ENCODE results near the gene ANKRD29.

The ANKRD29 gene

DNA sequence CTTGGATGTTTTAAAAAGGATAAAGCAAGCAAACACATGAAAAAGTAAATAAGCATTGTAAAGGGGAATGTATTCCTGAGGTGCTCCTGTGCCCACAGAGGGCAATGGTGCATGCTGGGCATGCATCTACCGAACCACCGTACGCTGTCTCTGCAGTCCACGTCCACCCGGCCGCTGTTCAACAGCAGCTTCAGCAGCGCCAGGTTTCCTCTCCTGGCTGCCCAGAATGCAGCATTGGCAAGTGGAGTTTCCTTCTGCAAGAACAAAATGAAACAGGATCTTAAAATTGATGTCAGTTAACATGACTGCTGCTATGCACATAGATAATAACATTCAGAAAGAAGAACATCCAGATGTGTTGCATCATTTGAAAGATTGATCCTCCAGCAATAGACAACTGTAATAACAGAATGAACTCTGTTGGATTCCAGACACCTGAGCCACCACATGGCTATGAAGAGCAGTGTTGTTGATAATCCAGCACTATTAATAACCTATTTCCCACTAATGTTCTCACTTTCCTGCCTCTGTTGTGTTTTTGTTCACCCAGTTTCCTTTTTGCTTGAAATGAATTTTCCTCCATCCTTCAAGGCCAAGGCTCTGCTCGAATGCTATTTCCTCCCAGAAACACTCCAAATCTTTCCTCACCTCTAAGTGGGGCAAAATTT is 13.6 kb downstream of the ANKRD29 start:
- Histone ChIP-seq H4K12ac (ENCODE audit: low read depth, low read length) (no peak overlapping the region), H3K4ac (ENCODE audit: low read depth, low read length) (no peak overlapping the region), H2BK12ac (ENCODE audit: low read length) (no peak overlapping the region), H4K91ac (ENCODE audit: low read depth, low read length) (no peak overlapping the region), H3K4me1 (ENCODE audit: control insufficient read depth in 1 of 2, insufficient read depth in 2 of 2, low read length in 2 of 2) (no peaks in the 10 kb centered on the region), H4K8ac (ENCODE audit: low read depth, low read length) (no peak overlapping the region), H3K4me2 (ENCODE audit: low read length) (no peak overlapping the region), H2BK120ac (ENCODE audit: insufficient read depth, low read length, poor library complexity) (no peak overlapping the region), H3K9me3 (ENCODE audit: insufficient read depth, low read depth, low read length) (no peaks in the 10 kb centered on the region), H3K27me3 (ENCODE audit: insufficient read depth, low read length) (no peaks in the 10 kb centered on the region), H3K79me2 (ENCODE audit: control insufficient read depth, insufficient read depth, low read length, poor library complexity) (no peaks in the 10 kb centered on the region), H3K36me3 (ENCODE audit: control insufficient read depth in 1 of 2, insufficient read depth in 2 of 2, low read length in 2 of 2) (no peaks in the 10 kb centered on the region), H2AFZ (ENCODE audit: insufficient read depth, low read length, poor library complexity) (no peak overlapping the region), H3K4me3 (ENCODE audit: low read depth, low read length) (no peak overlapping the region), H2AK5ac (ENCODE audit: low read length) (no peak overlapping the region), H3K27ac (ENCODE audit: low read depth, low read length) (no peak overlapping the region), H2BK5ac (ENCODE audit: low read depth, low read length, poor library complexity) (no peak overlapping the region), H3K23ac (ENCODE audit: low read length) (no peak overlapping the region), H3K18ac (ENCODE audit: low read length) (no peak overlapping the region), H3K14ac (ENCODE audit: low read length) (no peak overlapping the region), H3K79me1 (ENCODE audit: low read length) (no peaks in the 10 kb centered on the region), H3K9ac (ENCODE audit: low read length) (no peak overlapping the region)
- WGBS (ENCODE audit: extremely low coverage, insufficient coverage, insufficient read length), result no CpG with 5 or more reads among the region's 8 CpGs
- no peak for DNase-seq

DNA sequence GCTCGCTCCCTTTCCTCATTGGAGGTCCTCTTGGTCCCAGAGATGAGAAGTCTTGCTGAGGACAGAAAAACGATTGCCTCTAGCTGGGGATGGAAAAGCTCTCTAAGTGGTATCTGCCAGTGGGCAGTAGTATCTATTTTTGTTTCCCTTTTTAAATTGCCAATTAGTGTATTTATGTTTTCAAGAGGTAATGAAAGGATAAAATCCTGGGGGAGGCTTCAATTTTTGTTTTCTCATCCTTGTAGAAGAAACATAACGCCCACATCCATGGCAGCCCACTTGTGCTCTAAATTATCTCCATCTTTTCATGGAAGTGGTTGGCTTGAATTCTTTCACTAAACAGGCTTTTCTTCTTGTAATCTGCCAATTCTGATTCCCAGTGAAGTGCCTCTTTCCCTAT is 14.3 kb downstream of the ANKRD29 start:
- no peak overlapping the region for H3K18ac ChIP-seq (ENCODE audit: low read length)
- no peaks in the 10 kb centered on the region for H3K9me3 ChIP-seq (ENCODE audit: insufficient read depth, low read depth, low read length)
- no CpG with 5 or more reads among the region's 3 CpGs for WGBS (ENCODE audit: extremely low coverage, insufficient coverage, insufficient read length)

GRCh38 chr18:23646282-23646681 is 16.4 kb downstream of the ANKRD29 start:
- Histone ChIP-seq H3K18ac (ENCODE audit: low read length) (no peak overlapping the region), H3K79me2 (ENCODE audit: control insufficient read depth, insufficient read depth, low read length, poor library complexity) (no peaks in the 10 kb centered on the region), H3K4me3 (ENCODE audit: low read depth, low read length) (no peak overlapping the region), H2AK5ac (ENCODE audit: low read length) (no peak overlapping the region), H2BK120ac (ENCODE audit: insufficient read depth, low read length, poor library complexity) (no peak overlapping the region), H2BK5ac (ENCODE audit: low read depth, low read length, poor library complexity) (no peak overlapping the region), H3K9me3 (ENCODE audit: insufficient read depth, low read depth, low read length) (peaks cover 6% of the 10 kb centered on the region), H4K91ac (ENCODE audit: low read depth, low read length) (no peak overlapping the region), H3K36me3 (ENCODE audit: control insufficient read depth in 1 of 2, insufficient read depth in 2 of 2, low read length in 2 of 2) (no peaks in the 10 kb centered on the region), H3K4me1 (ENCODE audit: control insufficient read depth in 1 of 2, insufficient read depth in 2 of 2, low read length in 2 of 2) (no peaks in the 10 kb centered on the region), H4K8ac (ENCODE audit: low read depth, low read length) (no peak overlapping the region), H3K4me2 (ENCODE audit: low read length) (no peak overlapping the region), H3K27me3 (ENCODE audit: insufficient read depth, low read length) (no peaks in the 10 kb centered on the region), H3K4ac (ENCODE audit: low read depth, low read length) (no peak overlapping the region), H3K27ac (ENCODE audit: low read depth, low read length) (no peak overlapping the region), H3K9ac (ENCODE audit: low read length) (no peak overlapping the region), H3K14ac (ENCODE audit: low read length) (no peak overlapping the region), H4K12ac (ENCODE audit: low read depth, low read length) (no peak overlapping the region), H3K23ac (ENCODE audit: low read length) (no peak overlapping the region), H3K79me1 (ENCODE audit: low read length) (no peaks in the 10 kb centered on the region), H2BK12ac (ENCODE audit: low read length) (no peak overlapping the region), H2AFZ (ENCODE audit: insufficient read depth, low read length, poor library complexity) (no peak overlapping the region)
- DNase-seq, result no peak
- WGBS (ENCODE audit: extremely low coverage, insufficient coverage, insufficient read length), result no CpG with 5 or more reads among the region's 2 CpGs

More for the DNA sequence above, 14.3 kb downstream of the ANKRD29 start:
- Histone ChIP-seq H2BK5ac (ENCODE audit: low read depth, low read length, poor library complexity) (no peak overlapping the region), H2AFZ (ENCODE audit: insufficient read depth, low read length, poor library complexity) (no peak overlapping the region), H3K79me1 (ENCODE audit: low read length) (no peaks in the 10 kb centered on the region), H3K4me2 (ENCODE audit: low read length) (no peak overlapping the region), H3K14ac (ENCODE audit: low read length) (no peak overlapping the region), H3K79me2 (ENCODE audit: control insufficient read depth, insufficient read depth, low read length, poor library complexity) (no peaks in the 10 kb centered on the region), H2AK5ac (ENCODE audit: low read length) (no peak overlapping the region), H3K4me1 (ENCODE audit: control insufficient read depth in 1 of 2, insufficient read depth in 2 of 2, low read length in 2 of 2) (no peaks in the 10 kb centered on the region), H3K9ac (ENCODE audit: low read length) (no peak overlapping the region), H4K8ac (ENCODE audit: low read depth, low read length) (no peak overlapping the region), H4K12ac (ENCODE audit: low read depth, low read length) (no peak overlapping the region), H3K4ac (ENCODE audit: low read depth, low read length) (no peak overlapping the region), H4K91ac (ENCODE audit: low read depth, low read length) (no peak overlapping the region), H2BK120ac (ENCODE audit: insufficient read depth, low read length, poor library complexity) (no peak overlapping the region), H3K23ac (ENCODE audit: low read length) (no peak overlapping the region), H3K36me3 (ENCODE audit: control insufficient read depth in 1 of 2, insufficient read depth in 2 of 2, low read length in 2 of 2) (no peaks in the 10 kb centered on the region), H3K27me3 (ENCODE audit: insufficient read depth, low read length) (no peaks in the 10 kb centered on the region), H2BK12ac (ENCODE audit: low read length) (no peak overlapping the region), H3K27ac (ENCODE audit: low read depth, low read length) (no peak overlapping the region), H3K4me3 (ENCODE audit: low read depth, low read length) (no peak overlapping the region)
- no peak for DNase-seq

DNA sequence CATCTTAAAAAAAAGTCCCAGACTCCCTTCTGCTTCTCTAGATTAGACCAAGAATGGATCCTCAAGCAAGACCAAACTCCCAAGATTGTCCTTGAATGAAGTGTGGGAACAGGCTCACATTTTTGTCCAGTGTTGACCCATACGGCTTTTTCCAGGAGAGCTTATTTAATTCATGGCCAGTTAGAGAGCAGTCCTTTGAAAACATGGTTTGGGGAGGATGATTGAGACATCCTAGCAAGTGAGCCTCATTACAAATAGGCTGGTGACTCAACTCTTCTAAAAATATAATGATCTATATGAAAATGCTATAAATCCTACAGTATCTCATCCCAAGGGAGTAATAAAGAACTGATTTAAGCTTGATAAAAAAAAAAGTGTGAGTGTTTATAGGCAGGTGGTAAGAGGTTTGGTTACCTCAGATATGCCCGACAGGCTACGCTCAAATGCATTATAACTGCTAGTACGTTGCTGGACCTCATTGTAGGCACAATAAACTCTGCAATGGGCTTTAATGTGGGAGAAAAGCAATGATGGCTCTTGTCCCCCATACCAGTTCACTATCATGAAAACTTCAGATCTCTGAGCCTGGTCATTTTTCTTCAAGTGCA is 17.0 kb downstream of the ANKRD29 start:
- Histone ChIP-seq H2BK5ac (ENCODE audit: low read depth, low read length, poor library complexity) (no peak overlapping the region), H3K4me1 (ENCODE audit: control insufficient read depth in 1 of 2, insufficient read depth in 2 of 2, low read length in 2 of 2) (no peaks in the 10 kb centered on the region), H3K4ac (ENCODE audit: low read depth, low read length) (no peak overlapping the region), H3K4me2 (ENCODE audit: low read length) (no peak overlapping the region), H3K4me3 (ENCODE audit: low read depth, low read length) (no peak overlapping the region), H2BK120ac (ENCODE audit: insufficient read depth, low read length, poor library complexity) (no peak overlapping the region), H3K79me2 (ENCODE audit: control insufficient read depth, insufficient read depth, low read length, poor library complexity) (no peaks in the 10 kb centered on the region), H3K36me3 (ENCODE audit: control insufficient read depth in 1 of 2, insufficient read depth in 2 of 2, low read length in 2 of 2) (no peaks in the 10 kb centered on the region), H3K23ac (ENCODE audit: low read length) (no peak overlapping the region), H3K14ac (ENCODE audit: low read length) (no peak overlapping the region), H4K8ac (ENCODE audit: low read depth, low read length) (no peak overlapping the region), H3K18ac (ENCODE audit: low read length) (no peak overlapping the region), H2AK5ac (ENCODE audit: low read length) (no peak overlapping the region), H3K79me1 (ENCODE audit: low read length) (no peaks in the 10 kb centered on the region), H2BK12ac (ENCODE audit: low read length) (no peak overlapping the region), H3K27ac (ENCODE audit: low read depth, low read length) (no peak overlapping the region), H4K12ac (ENCODE audit: low read depth, low read length) (no peak overlapping the region), H3K9ac (ENCODE audit: low read length) (no peak overlapping the region), H3K27me3 (ENCODE audit: insufficient read depth, low read length) (no peaks in the 10 kb centered on the region), H3K9me3 (ENCODE audit: insufficient read depth, low read depth, low read length) (peaks cover 7% of the 10 kb centered on the region), H4K91ac (ENCODE audit: low read depth, low read length) (no peak overlapping the region), H2AFZ (ENCODE audit: insufficient read depth, low read length, poor library complexity) (no peak overlapping the region)
- WGBS (ENCODE audit: extremely low coverage, insufficient coverage, insufficient read length), result no CpG with 5 or more reads among the region's 4 CpGs
- no peak for DNase-seq
